Skeletal muscle satellite cell (primary cell): Measurements from ENCODE around the gene SDK1.
A peak's percentile ranks its signal among the peaks of the same experiment; 100 is the strongest.

ENCODE experiments used
- H3K27me3 ChIP-seq: 2 replicates; pipeline ENCODE4 v1.7.0; 2013; ENCODE audit warnings: low read length; ENCODE audit not compliant: control insufficient read depth, insufficient read depth
- H3K36me3 ChIP-seq: 2 replicates; pipeline ENCODE4 v1.7.0; 2013; ENCODE audit warnings: mild to moderate bottlenecking, control low read depth, low read length; ENCODE audit not compliant: insufficient read depth
- H3K4me1 ChIP-seq: 2 replicates; pipeline ENCODE4 v1.7.0; 2013; ENCODE audit warnings: low read length; ENCODE audit not compliant: control insufficient read depth, insufficient read depth
- H3K4me2 ChIP-seq: 2 replicates; pipeline ENCODE4 v1.7.0; 2013; ENCODE audit warnings: mild to moderate bottlenecking, low read length
- H3K4me3 ChIP-seq: 2 replicates; pipeline ENCODE4 v1.7.0; 2013; ENCODE audit warnings: low read length
- H3K9ac ChIP-seq: 2 replicates; pipeline ENCODE4 v1.7.0; 2013; ENCODE audit warnings: mild to moderate bottlenecking, low read depth, low read length, moderate library complexity
- H3K9me3 ChIP-seq: replicated peaks from 2 replicates; pipeline ENCODE4 v1.7.0; 2013; ENCODE audit warnings: mild to moderate bottlenecking, control low read depth, low read length

SDK1 gene

DNA sequence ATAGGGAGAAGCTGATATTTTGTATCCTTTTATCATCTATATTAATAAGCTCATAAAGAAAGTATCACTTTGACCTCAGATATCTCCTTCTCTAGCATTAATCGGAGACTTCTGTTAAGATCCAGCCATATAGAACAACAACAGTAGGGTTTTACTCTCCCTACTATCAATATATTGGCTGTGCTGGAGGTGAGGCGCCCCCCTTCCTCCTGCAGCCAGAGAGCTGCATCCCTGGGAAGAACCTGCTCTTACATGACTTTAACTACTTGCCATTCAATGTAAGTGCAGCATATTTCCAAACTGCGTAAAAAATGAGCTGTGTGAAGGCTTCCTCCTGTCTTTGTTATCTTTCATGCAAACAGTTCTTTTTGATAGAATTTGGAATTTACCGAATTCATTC is 247.8 kb downstream of the SDK1 start:
- Histone ChIP-seq H3K4me3 (no peak overlapping the region), H3K27me3 (no peaks in the 10 kb centered on the region), H3K9ac (no peak overlapping the region), H3K36me3 (no peaks in the 10 kb centered on the region), H3K4me2 (no peak overlapping the region), H3K9me3 (no peaks in the 10 kb centered on the region), H3K4me1 (no peaks in the 10 kb centered on the region)

DNA sequence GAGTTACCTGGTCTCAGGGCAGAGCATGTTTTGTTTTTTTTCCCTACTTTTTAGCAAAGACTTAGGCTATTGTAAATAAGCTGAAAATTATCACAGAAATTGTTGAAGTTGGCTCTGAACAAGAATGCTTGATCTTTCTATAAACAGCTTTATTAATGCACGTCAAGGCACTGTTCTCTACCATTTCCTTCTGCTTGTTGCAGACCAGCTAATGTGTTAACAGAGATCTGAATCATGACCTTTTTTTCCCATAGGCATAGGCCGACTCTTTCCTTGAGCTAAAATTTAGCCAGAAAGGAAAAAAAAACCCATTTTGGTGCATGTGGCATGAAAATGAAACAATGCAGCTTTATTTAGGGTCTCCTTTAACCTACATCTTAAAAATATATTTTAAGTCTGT is 248.5 kb downstream of the SDK1 start:
- no peaks in the 10 kb centered on the region for H3K4me1 ChIP-seq
- no peaks in the 10 kb centered on the region for H3K27me3 ChIP-seq
- H3K4me3 ChIP-seq = no peak overlapping the region
- H3K36me3 ChIP-seq = no peaks in the 10 kb centered on the region
- H3K9me3 ChIP-seq = no peaks in the 10 kb centered on the region
- no peak overlapping the region for H3K4me2 ChIP-seq
- H3K9ac ChIP-seq = no peak overlapping the region

DNA sequence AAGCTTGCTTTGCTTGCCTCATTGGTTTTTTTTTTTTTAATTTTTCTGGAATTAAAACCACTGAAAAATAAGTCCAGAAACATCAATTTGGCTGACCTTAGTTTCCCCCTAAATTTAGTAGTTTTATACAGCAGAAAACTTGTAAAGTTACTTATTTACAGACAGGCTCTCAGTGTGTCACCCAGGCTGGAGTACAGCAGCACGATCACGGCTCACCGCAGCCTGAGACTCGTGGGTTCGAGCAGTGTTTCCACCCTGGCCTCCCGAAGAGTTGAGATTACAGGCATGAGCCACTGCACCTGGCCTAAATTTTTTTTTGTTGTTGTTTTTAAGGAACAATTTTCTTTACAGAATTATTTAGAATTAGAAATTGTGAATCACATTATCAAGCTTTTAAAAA is 250.5 kb downstream of the SDK1 start:
- no peak overlapping the region for H3K4me2 ChIP-seq
- H3K9ac ChIP-seq = no peak overlapping the region
- no peaks in the 10 kb centered on the region for H3K36me3 ChIP-seq

DNA sequence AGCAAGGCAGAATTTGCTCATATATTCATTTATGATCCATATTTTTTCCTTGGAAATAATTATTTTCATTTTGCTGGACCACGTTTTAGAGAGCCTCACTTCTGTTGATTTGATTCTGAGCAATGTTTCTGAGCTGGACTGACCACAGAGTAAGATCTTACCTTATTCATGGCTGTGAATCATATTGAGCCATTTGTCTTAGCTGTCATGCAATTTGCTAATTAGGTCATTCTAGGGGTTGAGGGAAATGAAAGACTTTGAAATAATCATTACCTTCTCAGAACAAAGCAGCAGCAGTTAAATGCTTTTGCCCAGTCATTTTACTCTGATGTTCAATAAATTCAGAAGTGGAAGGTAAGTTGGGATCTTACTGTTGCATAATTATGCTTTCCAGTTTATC is 251.4 kb downstream of the SDK1 start:
- Histone ChIP-seq H3K4me3 (no peak overlapping the region), H3K27me3 (no peaks in the 10 kb centered on the region), H3K4me1 (no peaks in the 10 kb centered on the region), H3K9ac (no peak overlapping the region), H3K4me2 (no peak overlapping the region), H3K36me3 (no peaks in the 10 kb centered on the region), H3K9me3 (no peaks in the 10 kb centered on the region)

More for the DNA sequence above, 250.5 kb downstream of the SDK1 start:
- Histone ChIP-seq H3K4me3 (no peak overlapping the region), H3K4me1 (no peaks in the 10 kb centered on the region), H3K27me3 (no peaks in the 10 kb centered on the region), H3K9me3 (no peaks in the 10 kb centered on the region)

DNA sequence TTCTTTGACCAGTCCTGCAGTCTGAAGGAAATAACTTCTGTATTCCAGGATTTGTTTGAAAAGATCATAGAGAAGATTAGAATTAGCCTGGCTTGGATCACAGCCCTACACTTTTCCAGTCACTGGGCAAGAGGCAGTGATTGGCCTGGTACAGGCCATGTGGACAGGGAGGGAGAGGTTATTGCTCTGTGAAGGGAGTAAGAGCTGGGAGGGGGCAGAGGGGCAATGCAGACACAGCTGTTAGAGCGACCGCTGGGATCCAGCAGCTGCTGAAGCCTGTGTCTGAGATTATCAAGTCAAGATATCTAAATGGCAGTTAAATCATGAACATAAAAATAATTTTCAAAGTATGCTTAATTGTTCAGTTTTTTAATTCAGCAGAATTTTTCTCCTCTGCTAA is 257.3 kb downstream of the SDK1 start:
- no peaks in the 10 kb centered on the region for H3K36me3 ChIP-seq
- H3K9me3 ChIP-seq = no peaks in the 10 kb centered on the region
- peaks cover 19% of the 10 kb centered on the region for H3K4me1 ChIP-seq
- H3K27me3 ChIP-seq = no peaks in the 10 kb centered on the region
- H3K4me2 ChIP-seq = peak overlapping the region; percentile 75
- peak overlapping the region; percentile 7 for H3K9ac ChIP-seq
- no peak overlapping the region for H3K4me3 ChIP-seq

DNA sequence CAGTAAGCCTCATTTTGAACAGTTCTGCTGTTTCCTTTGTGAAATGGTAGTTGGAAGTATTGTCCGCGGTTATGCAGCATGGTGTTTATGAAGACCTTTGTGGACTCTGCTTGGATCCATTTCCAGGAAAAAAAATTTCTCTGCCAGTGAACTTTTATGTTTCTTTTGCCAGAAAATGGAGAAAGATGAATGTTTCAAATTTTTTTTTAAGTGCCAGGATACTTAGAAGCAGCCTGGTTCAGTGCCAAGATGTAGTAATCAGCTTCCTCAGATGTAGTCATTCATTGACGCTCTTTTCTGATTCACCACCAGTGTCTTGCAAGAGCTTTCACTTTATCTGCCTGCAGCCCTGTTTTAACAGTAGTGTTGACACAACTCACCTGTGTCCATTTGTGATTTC is 258.2 kb downstream of the SDK1 start:
- H3K9me3 ChIP-seq = no peaks in the 10 kb centered on the region
- peak overlapping the region; percentile 41 for H3K4me3 ChIP-seq
- H3K9ac ChIP-seq = peak overlapping the region; percentile 30
- H3K36me3 ChIP-seq = no peaks in the 10 kb centered on the region
- peaks cover 19% of the 10 kb centered on the region for H3K4me1 ChIP-seq
- no peaks in the 10 kb centered on the region for H3K27me3 ChIP-seq
- peak overlapping the region; percentile 75 for H3K4me2 ChIP-seq

DNA sequence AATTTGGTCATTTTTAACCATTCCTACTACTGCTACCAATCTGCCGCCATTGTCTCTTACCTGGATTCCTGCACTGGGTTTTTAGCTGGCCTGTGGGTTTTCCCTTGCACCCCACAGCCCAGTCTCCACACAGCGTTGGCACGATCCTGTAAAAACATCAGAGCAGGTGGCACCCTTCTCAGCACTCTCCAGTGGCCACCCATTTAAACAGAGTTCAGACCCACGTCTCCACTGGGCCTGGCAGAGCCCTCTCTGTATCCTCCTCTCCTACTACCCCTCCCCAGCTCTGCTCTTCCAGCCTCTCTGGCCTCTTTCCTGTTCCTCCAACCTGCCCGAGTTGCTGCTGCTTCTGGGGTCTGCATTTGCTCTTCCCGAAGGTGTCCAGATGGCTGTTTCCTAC is 259.4 kb downstream of the SDK1 start:
- no peaks in the 10 kb centered on the region for H3K36me3 ChIP-seq
- no peak overlapping the region for H3K4me2 ChIP-seq
- no peak overlapping the region for H3K4me3 ChIP-seq
- H3K9me3 ChIP-seq = no peaks in the 10 kb centered on the region
- H3K9ac ChIP-seq = no peak overlapping the region
- H3K4me1 ChIP-seq = peaks cover 19% of the 10 kb centered on the region
- H3K27me3 ChIP-seq = no peaks in the 10 kb centered on the region

DNA sequence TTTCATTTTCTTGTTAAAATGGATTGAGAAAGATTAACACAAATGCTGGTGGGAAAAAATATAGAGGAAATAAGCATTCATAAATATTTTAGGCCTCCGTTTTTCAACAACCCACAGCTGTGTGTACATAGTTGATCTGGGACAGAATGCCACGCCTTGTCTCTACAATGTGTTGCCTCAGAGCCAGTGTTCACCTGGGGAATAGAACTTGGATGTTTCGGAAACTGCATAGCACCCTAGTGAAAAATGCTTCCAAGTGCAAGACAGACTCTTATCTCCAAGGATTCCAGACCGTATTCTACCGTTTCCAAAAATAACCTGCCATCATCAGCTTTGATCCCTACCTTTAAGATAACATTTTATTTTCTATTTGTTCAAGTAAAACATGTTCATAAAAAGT is 260.9 kb downstream of the SDK1 start:
- Histone ChIP-seq H3K4me3 (no peak overlapping the region), H3K9ac (no peak overlapping the region), H3K4me2 (no peak overlapping the region), H3K27me3 (no peaks in the 10 kb centered on the region), H3K36me3 (no peaks in the 10 kb centered on the region), H3K4me1 (peaks cover 19% of the 10 kb centered on the region), H3K9me3 (no peaks in the 10 kb centered on the region)

DNA sequence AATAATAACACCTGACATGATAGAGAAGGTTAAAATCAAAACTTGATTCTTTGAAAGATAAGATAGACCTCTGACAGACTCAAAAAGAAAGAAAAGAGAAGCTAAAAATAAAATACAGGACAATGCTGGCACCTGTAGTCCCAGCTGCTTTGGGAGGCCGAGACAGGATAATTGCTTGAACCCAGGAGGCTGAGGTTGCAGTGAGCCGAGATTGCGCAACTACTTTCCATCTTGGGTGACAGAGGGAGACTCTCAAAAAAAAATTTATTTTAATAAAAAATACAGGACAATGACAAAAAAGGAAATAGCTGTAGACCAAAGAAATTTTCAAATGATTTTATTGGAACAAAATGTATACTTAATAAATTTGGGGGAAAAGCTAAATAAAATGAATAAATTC is 263.2 kb downstream of the SDK1 start:
- Histone ChIP-seq H3K9me3 (no peaks in the 10 kb centered on the region), H3K9ac (no peak overlapping the region), H3K4me1 (peaks cover 6% of the 10 kb centered on the region), H3K27me3 (no peaks in the 10 kb centered on the region), H3K4me3 (no peak overlapping the region), H3K4me2 (no peak overlapping the region), H3K36me3 (no peaks in the 10 kb centered on the region)

DNA sequence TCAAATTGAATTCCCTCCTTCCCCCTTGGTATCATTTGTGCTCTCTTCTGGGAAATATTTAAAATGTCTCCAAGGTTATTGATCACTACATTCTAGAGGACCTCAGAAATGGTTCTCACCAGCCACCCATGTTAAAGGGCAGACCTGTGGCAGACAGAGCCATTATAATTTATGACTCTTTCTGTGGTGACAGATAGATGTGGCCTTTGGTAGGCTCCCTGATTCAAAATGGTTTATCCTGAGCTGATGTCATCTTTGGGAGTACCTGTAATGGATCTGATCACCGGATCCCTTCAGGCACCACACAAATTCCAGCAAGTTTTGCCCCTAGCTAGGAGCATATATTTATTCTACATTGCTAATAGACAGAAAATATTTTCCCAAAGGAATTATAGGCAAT is 267.5 kb downstream of the SDK1 start:
- no peaks in the 10 kb centered on the region for H3K36me3 ChIP-seq
- H3K9me3 ChIP-seq = no peaks in the 10 kb centered on the region
- H3K4me3 ChIP-seq = no peak overlapping the region
- H3K4me2 ChIP-seq = no peak overlapping the region
- no peak overlapping the region for H3K9ac ChIP-seq
- H3K27me3 ChIP-seq = no peaks in the 10 kb centered on the region
- H3K4me1 ChIP-seq = no peaks in the 10 kb centered on the region

DNA sequence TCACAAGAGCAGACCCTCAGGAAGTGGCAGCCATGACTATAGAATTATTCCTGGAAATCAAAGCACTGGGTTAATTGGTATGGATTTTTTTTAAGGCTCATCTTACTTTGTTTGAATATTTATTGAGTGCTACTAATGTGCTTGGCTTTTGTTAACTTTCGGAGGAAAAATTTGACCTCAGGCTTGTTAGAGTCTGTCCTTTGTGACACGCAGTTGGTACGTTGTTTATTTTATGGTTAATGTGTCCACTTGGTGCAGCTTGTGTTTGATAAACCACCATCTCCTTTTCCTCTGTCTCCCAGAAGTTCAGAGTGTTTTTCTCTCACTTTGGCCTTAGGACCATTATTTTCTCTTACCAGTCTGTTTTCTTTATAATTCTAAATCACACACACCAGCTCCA is 268.6 kb downstream of the SDK1 start:
- Histone ChIP-seq H3K9me3 (no peaks in the 10 kb centered on the region), H3K4me1 (no peaks in the 10 kb centered on the region), H3K9ac (no peak overlapping the region), H3K4me2 (no peak overlapping the region), H3K27me3 (no peaks in the 10 kb centered on the region), H3K4me3 (no peak overlapping the region), H3K36me3 (no peaks in the 10 kb centered on the region)

DNA sequence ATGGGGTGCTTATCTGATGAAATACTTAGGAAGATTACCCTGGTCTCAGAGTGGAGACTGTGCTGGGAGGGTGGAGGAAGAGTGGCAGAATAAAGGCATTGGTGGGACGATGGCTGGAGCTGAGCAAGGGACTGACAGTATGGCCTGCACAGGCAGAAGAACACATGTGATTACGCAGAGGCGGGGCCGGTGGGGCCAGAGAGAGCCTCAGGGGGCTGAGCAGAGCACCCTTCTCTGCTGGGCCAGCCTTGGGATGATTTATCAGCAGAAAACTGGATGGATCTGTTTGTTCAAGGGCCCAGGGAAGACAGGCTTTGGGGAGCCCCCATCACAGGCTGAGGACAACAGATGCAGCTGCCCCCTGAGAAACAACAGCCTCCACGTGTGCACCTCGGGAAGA is 272.1 kb downstream of the SDK1 start:
- Histone ChIP-seq H3K9ac (no peak overlapping the region), H3K36me3 (no peaks in the 10 kb centered on the region), H3K9me3 (no peaks in the 10 kb centered on the region), H3K27me3 (no peaks in the 10 kb centered on the region), H3K4me3 (no peak overlapping the region), H3K4me1 (no peaks in the 10 kb centered on the region), H3K4me2 (no peak overlapping the region)
